H9 (cell line): Measurements from ENCODE around the gene LDB3. TPM values are rescaled to one million over a fixed set of nuclear protein-coding genes. Genes with fewer than 3 reads are reported as not detected.

Experiments used
- DNase-seq: peaks from one replicate; pipeline ENCODE4 v3.0.0-alpha.2; 2017
- H2AFZ ChIP-seq: one replicate; pipeline ENCODE4 v1.6.1; 2013; ENCODE audit warnings: mild to moderate bottlenecking, low read length, control low read depth, moderate library complexity
- H2AK5ac ChIP-seq: 2 replicates; pipeline ENCODE4 v1.6.1; 2013; ENCODE audit warnings: low read length, control low read depth, mixed read lengths; ENCODE audit not compliant: insufficient read length
- H2BK120ac ChIP-seq: one replicate; pipeline ENCODE4 v1.6.1; 2013; ENCODE audit warnings: low read depth, mild to moderate bottlenecking, low read length, control low read depth, inconsistent platforms; ENCODE audit not compliant: poor library complexity, severe bottlenecking
- H2BK12ac ChIP-seq: 2 replicates; pipeline ENCODE4 v1.6.1; 2013; ENCODE audit warnings: low read length, control low read depth, mixed read lengths, low read depth; ENCODE audit not compliant: insufficient read length
- H2BK15ac ChIP-seq: 2 replicates; pipeline ENCODE4 v1.6.1; 2013; ENCODE audit warnings: low read depth, low read length, control low read depth
- H2BK20ac ChIP-seq: one replicate; pipeline ENCODE4 v1.6.1; 2013; ENCODE audit warnings: low read depth, mild to moderate bottlenecking, low read length, control low read depth, inconsistent platforms; ENCODE audit not compliant: poor library complexity, severe bottlenecking
- H2BK5ac ChIP-seq: 2 replicates; pipeline ENCODE4 v1.6.1; 2013; ENCODE audit warnings: low read length, control low read depth, mixed read lengths; ENCODE audit not compliant: insufficient read length
- H3K14ac ChIP-seq: 2 replicates; pipeline ENCODE4 v1.6.1; 2013; ENCODE audit warnings: low read length, control low read depth; ENCODE audit not compliant: insufficient read depth
- H3K18ac ChIP-seq: 2 replicates; pipeline ENCODE4 v1.6.1; 2013; ENCODE audit warnings: low read depth, mild to moderate bottlenecking, mixed read lengths, low read length, control low read depth; ENCODE audit not compliant: insufficient read length
- H3K23ac ChIP-seq: 2 replicates; pipeline ENCODE4 v1.6.1; 2013; ENCODE audit warnings: low read length, control low read depth, mixed read lengths, low read depth; ENCODE audit not compliant: insufficient read length
- H3K23me2 ChIP-seq: 2 replicates; pipeline ENCODE4 v1.6.1; 2013; ENCODE audit warnings: low read depth, mild to moderate bottlenecking, mixed read lengths, low read length, control low read depth; ENCODE audit not compliant: insufficient read length, poor library complexity, severe bottlenecking
- H3K27ac ChIP-seq: 2 replicates; pipeline ENCODE4 v1.5.1; 2013; ENCODE audit warnings: low read length, control low read depth, mixed read lengths, low read depth; ENCODE audit not compliant: insufficient read length
- H3K27me3 ChIP-seq: 2 replicates; pipeline ENCODE4 v1.6.1; 2013; ENCODE audit warnings: low read length, control low read depth, inconsistent platforms; ENCODE audit not compliant: insufficient read depth
- H3K4ac ChIP-seq: 2 replicates; pipeline ENCODE4 v1.6.1; 2013; ENCODE audit warnings: low read depth, mild to moderate bottlenecking, control low read depth, inconsistent platforms, low read length, moderate library complexity
- H3K4me1 ChIP-seq: 2 replicates; pipeline ENCODE4 v1.6.1; 2013; ENCODE audit warnings: low read length, control low read depth, inconsistent platforms; ENCODE audit not compliant: insufficient read depth
- H3K4me2 ChIP-seq: 2 replicates; pipeline ENCODE4 v1.6.1; 2013; ENCODE audit warnings: low read length, control low read depth, mixed read lengths; ENCODE audit not compliant: insufficient read length, insufficient read depth
- H3K56ac ChIP-seq: 2 replicates; pipeline ENCODE4 v1.6.1; 2013; ENCODE audit warnings: low read depth, mild to moderate bottlenecking, mixed read lengths, low read length, control low read depth; ENCODE audit not compliant: insufficient read length
- H3K79me1 ChIP-seq: 2 replicates; pipeline ENCODE4 v1.6.1; 2013; ENCODE audit warnings: low read depth, mild to moderate bottlenecking, moderate library complexity, low read length, control low read depth, inconsistent platforms; ENCODE audit not compliant: insufficient read depth, poor library complexity, severe bottlenecking
- H3K79me2 ChIP-seq: 2 replicates; pipeline ENCODE4 v1.6.1; 2013; ENCODE audit warnings: low read length, control low read depth, inconsistent platforms; ENCODE audit not compliant: insufficient read depth
- H3K9ac ChIP-seq: 2 replicates; pipeline ENCODE4 v1.6.1; 2013; ENCODE audit warnings: low read length, control low read depth, mixed read lengths; ENCODE audit not compliant: insufficient read length; ENCODE audit errors: extremely low read depth
- H3K9me3 ChIP-seq: one replicate; pipeline ENCODE4 v1.6.1; 2013; ENCODE audit warnings: low read depth, low read length, inconsistent platforms; ENCODE audit not compliant: control insufficient read depth
- H3T11ph ChIP-seq: one replicate; pipeline ENCODE4 v1.6.1; 2013; ENCODE audit warnings: mild to moderate bottlenecking, low read length, control low read depth, inconsistent platforms
- H4K20me1 ChIP-seq: one replicate; pipeline ENCODE4 v1.6.1; 2013; ENCODE audit not compliant: control insufficient read depth, insufficient read length, insufficient read depth
- H4K5ac ChIP-seq: 2 replicates; pipeline ENCODE4 v1.6.1; 2013; ENCODE audit warnings: low read depth, mild to moderate bottlenecking, mixed read lengths, low read length, control low read depth; ENCODE audit not compliant: insufficient read length
- H4K8ac ChIP-seq: replicated peaks from 2 replicates; pipeline ENCODE4 v1.6.1; 2013; ENCODE audit warnings: low read length, control low read depth, mixed read lengths, low read depth; ENCODE audit not compliant: insufficient read length
- H4K91ac ChIP-seq: 2 replicates; pipeline ENCODE4 v1.6.1; 2013; ENCODE audit warnings: low read depth, mild to moderate bottlenecking, moderate library complexity, mixed read lengths, low read length, control low read depth; ENCODE audit not compliant: insufficient read length
- H3K27ac Mint-ChIP-seq, 3 experiments: 2 replicates in 2 of 3; 3 replicates in 1 of 3; pipeline ENCODE4 v1.8.0; 2020 to 2021; ENCODE audit warnings: mixed read lengths in 3 of 3, mild to moderate bottlenecking in 1 of 3, moderate library complexity in 1 of 3
- H3K27me3 Mint-ChIP-seq: 2 replicates; pipeline ENCODE4 v1.8.0; 2021; ENCODE audit warnings: low read depth, mild to moderate bottlenecking, moderate library complexity, mixed read lengths
- H3K36me3 Mint-ChIP-seq, 3 experiments: 2 replicates in 2 of 3; 3 replicates in 1 of 3; pipeline ENCODE4 v1.8.0; 2020 to 2021; ENCODE audit warnings: low read depth in 3 of 3, mixed read lengths in 3 of 3; ENCODE audit not compliant: insufficient read depth in 1 of 3
- H3K4me1 Mint-ChIP-seq, 2 experiments: 2 replicates each; pipeline ENCODE4 v1.8.0; 2020; ENCODE audit warnings: mixed read lengths in 2 of 2
- H3K4me3 Mint-ChIP-seq, 2 experiments: 2 replicates in 1 of 2; 3 replicates in 1 of 2; pipeline ENCODE4 v1.8.0; 2020 to 2021; ENCODE audit warnings: mild to moderate bottlenecking in 2 of 2, mixed read lengths in 2 of 2, moderate library complexity in 1 of 2
- H3K9me3 Mint-ChIP-seq, 2 experiments: 2 replicates in 1 of 2; 3 replicates in 1 of 2; pipeline ENCODE4 v1.8.0; 2020; ENCODE audit warnings: mild to moderate bottlenecking in 2 of 2, mixed read lengths in 2 of 2, moderate library complexity in 1 of 2
- WGBS: extraction: QIAGEN DNeasy Blood & Tissue Kit; methylation state at CpG from one replicate; pipeline ENCODE4 v1.1.7; 2013; ENCODE audit warnings: missing lambda C conversion rate, low lambda C conversion rate, mixed read lengths; ENCODE audit not compliant: insufficient read length; ENCODE audit errors: extremely low coverage; 5-methylcytosine and 5-hydroxymethylcytosine counted together
- total RNA-seq: library from RNA; stranded (reverse); gene quantifications from 2 replicates; pipeline ENCODE4 v1.2.1, GENCODE V29; 2021
- TF ChIP-seq, protein P1 (sequence below): fragments of 200-600 bp; sonication (generic); conservative IDR thresholded peaks from 3 replicates; pipeline ENCODE4 v1.8.0; 2021; ENCODE audit warnings: antibody characterized with exemption, mild to moderate bottlenecking

Gene LDB3
- total RNA-seq, 1 experiment from 2014 or later, result 0.17 TPM

DNA sequence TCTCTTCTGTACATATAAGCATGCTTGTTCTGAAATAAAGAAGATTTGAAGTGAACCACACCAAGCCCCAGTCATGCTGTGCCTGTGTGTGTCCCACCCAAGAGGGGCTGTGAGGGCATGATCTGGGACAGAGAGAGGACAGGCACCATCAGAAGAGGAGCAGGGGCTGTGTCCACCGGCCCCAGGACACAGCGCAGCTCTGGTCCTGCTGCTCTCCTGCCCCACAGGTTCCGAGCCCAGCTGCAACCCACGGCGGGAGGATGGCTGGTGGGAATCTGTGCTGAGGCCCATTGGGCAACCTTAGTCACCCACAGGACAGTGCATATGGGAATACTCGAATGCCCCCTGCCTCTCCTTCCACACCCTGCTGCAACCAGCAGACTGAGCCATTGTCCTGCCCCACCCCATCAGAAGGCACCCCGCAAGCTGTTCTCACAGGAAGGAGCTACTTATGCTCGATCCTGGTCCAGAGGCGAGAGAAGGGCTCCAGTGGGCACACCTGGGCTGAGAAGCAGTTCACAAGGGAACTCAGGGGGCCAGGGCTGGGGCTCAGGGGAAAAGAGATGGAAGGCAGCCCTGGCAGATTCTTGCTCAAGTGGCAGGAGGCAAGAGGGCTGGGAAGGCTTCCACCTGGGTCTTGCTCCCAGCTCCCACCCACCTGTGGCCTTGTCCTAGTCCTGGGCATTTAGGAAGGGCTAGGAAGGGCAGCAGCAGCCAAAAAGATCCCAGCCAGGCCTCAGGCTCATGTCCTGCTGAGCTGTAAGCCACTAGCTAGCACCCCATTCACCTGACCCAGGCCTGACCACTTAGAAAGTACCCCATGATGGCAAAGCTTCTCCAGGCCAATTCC, 31.9 kb downstream of the LDB3 start:
- no peaks in the 10 kb centered on the region for H3K23me2 ChIP-seq
- H2AK5ac ChIP-seq, result no peak overlapping the region
- H3K56ac ChIP-seq, result no peak overlapping the region
- no peak overlapping the region for H2BK15ac ChIP-seq
- no peak overlapping the region for H3K27ac ChIP-seq
- H2BK20ac ChIP-seq, result no peak overlapping the region
- H2AFZ ChIP-seq, result no peak overlapping the region
- H3K27me3 ChIP-seq, result no peaks in the 10 kb centered on the region
- no peaks in the 10 kb centered on the region for H3K4me1 ChIP-seq
- no peak overlapping the region for H3K4ac ChIP-seq
- no peak for DNase-seq
- H3K4me2 ChIP-seq, result no peak overlapping the region
- H3K36me3 Mint-ChIP-seq, result no peaks in the 10 kb centered on the region
- H4K91ac ChIP-seq, result no peak overlapping the region
- no peaks in the 10 kb centered on the region; the same call in 1 of the 2 replicates for H3K27me3 Mint-ChIP-seq
- H4K8ac ChIP-seq, result no peak overlapping the region
- no peak overlapping the region for H2BK5ac ChIP-seq
- H3T11ph ChIP-seq, result no peak overlapping the region
- no peak overlapping the region for H3K18ac ChIP-seq
- no peaks in the 10 kb centered on the region; a peak in 1 of 5 replicates for H3K9me3 Mint-ChIP-seq
- H3K79me2 ChIP-seq, result no peaks in the 10 kb centered on the region
- H3K14ac ChIP-seq, result no peak overlapping the region; the same call in 1 of the 2 replicates
- no peak overlapping the region for H3K9ac ChIP-seq
- no peak overlapping the region for H2BK12ac ChIP-seq
- no peak overlapping the region for H4K5ac ChIP-seq
- H3K4me3 Mint-ChIP-seq, result no peak overlapping the region
- H3K9me3 ChIP-seq, result no peaks in the 10 kb centered on the region
- H3K4me1 Mint-ChIP-seq, result peaks cover 13 to 14% of the 10 kb centered on the region in 2 experiments
- TF ChIP-seq, protein P1, sequence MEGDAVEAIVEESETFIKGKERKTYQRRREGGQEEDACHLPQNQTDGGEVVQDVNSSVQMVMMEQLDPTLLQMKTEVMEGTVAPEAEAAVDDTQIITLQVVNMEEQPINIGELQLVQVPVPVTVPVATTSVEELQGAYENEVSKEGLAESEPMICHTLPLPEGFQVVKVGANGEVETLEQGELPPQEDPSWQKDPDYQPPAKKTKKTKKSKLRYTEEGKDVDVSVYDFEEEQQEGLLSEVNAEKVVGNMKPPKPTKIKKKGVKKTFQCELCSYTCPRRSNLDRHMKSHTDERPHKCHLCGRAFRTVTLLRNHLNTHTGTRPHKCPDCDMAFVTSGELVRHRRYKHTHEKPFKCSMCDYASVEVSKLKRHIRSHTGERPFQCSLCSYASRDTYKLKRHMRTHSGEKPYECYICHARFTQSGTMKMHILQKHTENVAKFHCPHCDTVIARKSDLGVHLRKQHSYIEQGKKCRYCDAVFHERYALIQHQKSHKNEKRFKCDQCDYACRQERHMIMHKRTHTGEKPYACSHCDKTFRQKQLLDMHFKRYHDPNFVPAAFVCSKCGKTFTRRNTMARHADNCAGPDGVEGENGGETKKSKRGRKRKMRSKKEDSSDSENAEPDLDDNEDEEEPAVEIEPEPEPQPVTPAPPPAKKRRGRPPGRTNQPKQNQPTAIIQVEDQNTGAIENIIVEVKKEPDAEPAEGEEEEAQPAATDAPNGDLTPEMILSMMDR, result no peak
- no peak overlapping the region for H3K23ac ChIP-seq
- H3K79me1 ChIP-seq, result no peaks in the 10 kb centered on the region
- H4K20me1 ChIP-seq, result no peaks in the 10 kb centered on the region
- peak overlapping the region in 1 of 3 experiments; percentile 79; a peak in 1 of 7 replicates for H3K27ac Mint-ChIP-seq
- H2BK120ac ChIP-seq, result no peak overlapping the region
- WGBS, result no CpG with 5 or more reads among the region's 9 CpGs
